Measurements from ENCODE around the gene PHF14.

Gene PHF14

DNA sequence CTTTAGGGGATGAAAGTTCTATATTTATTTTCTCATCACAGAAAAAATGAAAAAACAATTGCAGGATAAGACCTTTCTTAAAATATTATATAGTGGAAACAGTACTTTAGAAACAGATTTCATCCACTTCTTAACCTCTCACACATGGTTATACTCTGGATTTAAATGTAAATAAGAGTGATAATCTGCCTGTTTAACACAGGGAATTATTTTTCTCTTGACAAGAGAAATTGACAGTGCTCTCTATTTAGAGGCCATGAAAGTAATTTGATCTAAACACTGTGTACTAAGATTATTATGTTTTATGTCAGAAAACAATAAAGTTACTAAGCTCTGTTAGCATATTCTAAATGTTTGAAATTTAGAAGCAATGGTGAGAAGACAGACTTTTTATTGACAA lies 88.4 kb downstream of the PHF14 start:
- H2AFZ ChIP-seq (ENCODE audit: low read depth, low read length) = no peak overlapping the region
- H2AK5ac ChIP-seq (ENCODE audit: low read length, severe bottlenecking) = no peak overlapping the region
- H2BK120ac ChIP-seq (ENCODE audit: low read depth, low read length) = no peak overlapping the region
- no peak overlapping the region for H3K27ac ChIP-seq (ENCODE audit: low read length, poor library complexity, severe bottlenecking)
- no peaks in the 10 kb centered on the region for H3K27me3 ChIP-seq (ENCODE audit: control insufficient read depth in 1 of 2, insufficient read depth in 1 of 2, low read length in 2 of 2)
- H2BK5ac ChIP-seq (ENCODE audit: low read depth, low read length, poor library complexity, severe bottlenecking) = no peak overlapping the region
- H2BK12ac ChIP-seq (ENCODE audit: low read length in 2 of 2) = no peak overlapping the region
- peaks cover 0 to 25% of the 10 kb centered on the region in 2 experiments for H3K36me3 ChIP-seq (ENCODE audit: control insufficient read depth in 1 of 2, insufficient read depth in 2 of 2, low read depth in 1 of 2, low read length in 2 of 2)
- no peak overlapping the region for H3K23ac ChIP-seq (ENCODE audit: low read length in 2 of 2)
- H3K4ac ChIP-seq (ENCODE audit: low read depth in 1 of 2, low read length in 2 of 2) = no peak overlapping the region
- no peak for DNase-seq
- no peak overlapping the region for H3K4me3 ChIP-seq (ENCODE audit: insufficient read depth in 1 of 2, low read depth in 1 of 2, low read length in 2 of 2)
- no peak overlapping the region for H2BK15ac ChIP-seq (ENCODE audit: low read depth, poor library complexity, severe bottlenecking)
- H3K14ac ChIP-seq (ENCODE audit: low read length in 2 of 2) = no peak overlapping the region
- no peak overlapping the region for H3K4me2 ChIP-seq (ENCODE audit: low read length, poor library complexity, severe bottlenecking)
- H3K4me1 ChIP-seq (ENCODE audit: control insufficient read depth, insufficient read depth, low read depth, low read length) = no peaks in the 10 kb centered on the region
- no peak overlapping the region for H3K18ac ChIP-seq (ENCODE audit: low read depth in 1 of 2, low read length in 2 of 2)
- H4K91ac ChIP-seq (ENCODE audit: low read length) = no peak overlapping the region
- no peak overlapping the region for H3K9ac ChIP-seq (ENCODE audit: low read length)
- peaks cover 7% of the 10 kb centered on the region for H3K79me1 ChIP-seq (replicated peaks; ENCODE audit: low read length, poor library complexity, severe bottlenecking)
- no peaks in the 10 kb centered on the region for H3K9me3 ChIP-seq (ENCODE audit: control insufficient read depth, low read length)
- no peak overlapping the region for H4K8ac ChIP-seq (ENCODE audit: low read length)

DNA sequence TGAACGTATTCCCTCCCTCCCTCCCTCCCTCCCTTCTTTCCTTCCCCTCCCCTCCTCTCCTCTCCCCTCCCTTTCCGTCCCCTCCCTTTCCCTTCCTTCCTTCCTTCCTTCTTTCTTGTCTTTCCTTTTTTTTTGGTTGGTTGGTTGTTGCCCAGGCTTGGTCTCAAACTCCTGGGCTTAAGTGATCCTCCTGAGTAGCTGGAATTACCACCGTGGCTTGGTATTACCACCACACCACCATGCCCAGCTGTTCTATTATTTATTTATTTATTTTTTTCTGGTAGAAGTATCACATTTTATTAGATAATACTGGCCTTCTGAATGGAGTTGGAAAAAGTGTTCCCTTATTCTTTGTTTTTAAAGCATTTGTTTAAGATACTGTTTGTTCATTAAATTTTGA lies 95.9 kb downstream of the PHF14 start:
- H4K8ac ChIP-seq (ENCODE audit: low read length) = no peak overlapping the region
- no peak overlapping the region for H3K4ac ChIP-seq (ENCODE audit: low read depth in 1 of 2, low read length in 2 of 2)
- no peak overlapping the region for H2BK12ac ChIP-seq (ENCODE audit: low read length in 2 of 2)
- no peak overlapping the region for H2BK120ac ChIP-seq (ENCODE audit: low read depth, low read length)
- no peak overlapping the region for H2AFZ ChIP-seq (ENCODE audit: low read depth, low read length)
- no peak overlapping the region for H3K27ac ChIP-seq (ENCODE audit: low read length, poor library complexity, severe bottlenecking)
- H3K4me3 ChIP-seq (ENCODE audit: insufficient read depth in 1 of 2, low read depth in 1 of 2, low read length in 2 of 2) = no peak overlapping the region
- no peak overlapping the region for H3K14ac ChIP-seq (ENCODE audit: low read length in 2 of 2)
- no peaks in the 10 kb centered on the region for H3K4me1 ChIP-seq (ENCODE audit: control insufficient read depth, insufficient read depth, low read depth, low read length)
- H3K23ac ChIP-seq (ENCODE audit: low read length in 2 of 2) = no peak overlapping the region
- no peak overlapping the region for H3K18ac ChIP-seq (ENCODE audit: low read depth in 1 of 2, low read length in 2 of 2)
- WGBS = no CpG with 5 or more reads among the region's 3 CpGs
- H3K9me3 ChIP-seq (ENCODE audit: control insufficient read depth, low read length) = no peaks in the 10 kb centered on the region
- no peak overlapping the region for H2BK5ac ChIP-seq (ENCODE audit: low read depth, low read length, poor library complexity, severe bottlenecking)
- H3K79me1 ChIP-seq (replicated peaks; ENCODE audit: low read length, poor library complexity, severe bottlenecking) = no peaks in the 10 kb centered on the region
- no peak overlapping the region for H2BK15ac ChIP-seq (ENCODE audit: low read depth, poor library complexity, severe bottlenecking)
- peaks cover 0 to 16% of the 10 kb centered on the region in 2 experiments for H3K36me3 ChIP-seq (ENCODE audit: control insufficient read depth in 1 of 2, insufficient read depth in 2 of 2, low read depth in 1 of 2, low read length in 2 of 2)
- no peak for DNase-seq
- H2AK5ac ChIP-seq (ENCODE audit: low read length, severe bottlenecking) = no peak overlapping the region
- H4K91ac ChIP-seq (ENCODE audit: low read length) = no peak overlapping the region
- H3K4me2 ChIP-seq (ENCODE audit: low read length, poor library complexity, severe bottlenecking) = no peak overlapping the region
- H3K27me3 ChIP-seq (ENCODE audit: control insufficient read depth in 1 of 2, insufficient read depth in 1 of 2, low read length in 2 of 2) = no peaks in the 10 kb centered on the region
- H3K9ac ChIP-seq (ENCODE audit: low read length) = no peak overlapping the region

DNA sequence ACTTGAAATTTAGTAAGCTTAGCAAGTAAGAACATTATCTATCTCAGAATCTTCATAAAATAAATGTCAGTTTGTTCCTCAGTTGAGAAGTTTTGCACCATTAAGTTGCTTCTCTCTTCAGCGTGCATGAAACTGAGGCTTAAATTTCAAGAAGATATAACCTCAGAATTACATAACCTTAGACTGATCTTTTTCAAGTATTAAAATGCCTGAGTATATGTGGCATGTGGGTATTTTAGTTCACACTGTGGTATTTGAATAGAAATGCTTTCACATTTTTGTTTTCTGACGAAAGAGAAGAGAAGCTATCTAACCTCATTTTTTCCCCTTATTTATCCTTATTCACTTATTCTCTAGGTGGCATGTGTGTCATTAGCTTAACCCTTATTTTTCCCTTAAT lies 104.1 kb downstream of the PHF14 start:
- no peak overlapping the region for H4K8ac ChIP-seq (ENCODE audit: low read length)
- no peak overlapping the region for H3K4me3 ChIP-seq (ENCODE audit: insufficient read depth in 1 of 2, low read depth in 1 of 2, low read length in 2 of 2)
- no peaks in the 10 kb centered on the region for H3K79me1 ChIP-seq (replicated peaks; ENCODE audit: low read length, poor library complexity, severe bottlenecking)
- no peaks in the 10 kb centered on the region for H3K27me3 ChIP-seq (ENCODE audit: control insufficient read depth in 1 of 2, insufficient read depth in 1 of 2, low read length in 2 of 2)
- no peak overlapping the region for H3K27ac ChIP-seq (ENCODE audit: low read length, poor library complexity, severe bottlenecking)
- no peak overlapping the region for H3K23ac ChIP-seq (ENCODE audit: low read length in 2 of 2)
- H2BK15ac ChIP-seq (ENCODE audit: low read depth, poor library complexity, severe bottlenecking) = no peak overlapping the region
- H3K18ac ChIP-seq (ENCODE audit: low read depth in 1 of 2, low read length in 2 of 2) = no peak overlapping the region
- H3K14ac ChIP-seq (ENCODE audit: low read length in 2 of 2) = no peak overlapping the region
- no CpG with 5 or more reads among the region's 2 CpGs for WGBS
- no peak for DNase-seq
- H2AK5ac ChIP-seq (ENCODE audit: low read length, severe bottlenecking) = no peak overlapping the region
- H3K4me1 ChIP-seq (ENCODE audit: control insufficient read depth, insufficient read depth, low read depth, low read length) = no peaks in the 10 kb centered on the region
- no peak overlapping the region for H2BK120ac ChIP-seq (ENCODE audit: low read depth, low read length)
- no peak overlapping the region for H2BK5ac ChIP-seq (ENCODE audit: low read depth, low read length, poor library complexity, severe bottlenecking)
- H2BK12ac ChIP-seq (ENCODE audit: low read length in 2 of 2) = no peak overlapping the region
- H2AFZ ChIP-seq (ENCODE audit: low read depth, low read length) = no peak overlapping the region
- no peak overlapping the region for H4K91ac ChIP-seq (ENCODE audit: low read length)
- H3K9ac ChIP-seq (ENCODE audit: low read length) = no peak overlapping the region
- no peak overlapping the region for H3K4me2 ChIP-seq (ENCODE audit: low read length, poor library complexity, severe bottlenecking)
- no peak overlapping the region for H3K4ac ChIP-seq (ENCODE audit: low read depth in 1 of 2, low read length in 2 of 2)
- H3K36me3 ChIP-seq (ENCODE audit: control insufficient read depth in 1 of 2, insufficient read depth in 2 of 2, low read depth in 1 of 2, low read length in 2 of 2) = no peaks in the 10 kb centered on the region
- H3K9me3 ChIP-seq (ENCODE audit: control insufficient read depth, low read length) = no peaks in the 10 kb centered on the region

DNA sequence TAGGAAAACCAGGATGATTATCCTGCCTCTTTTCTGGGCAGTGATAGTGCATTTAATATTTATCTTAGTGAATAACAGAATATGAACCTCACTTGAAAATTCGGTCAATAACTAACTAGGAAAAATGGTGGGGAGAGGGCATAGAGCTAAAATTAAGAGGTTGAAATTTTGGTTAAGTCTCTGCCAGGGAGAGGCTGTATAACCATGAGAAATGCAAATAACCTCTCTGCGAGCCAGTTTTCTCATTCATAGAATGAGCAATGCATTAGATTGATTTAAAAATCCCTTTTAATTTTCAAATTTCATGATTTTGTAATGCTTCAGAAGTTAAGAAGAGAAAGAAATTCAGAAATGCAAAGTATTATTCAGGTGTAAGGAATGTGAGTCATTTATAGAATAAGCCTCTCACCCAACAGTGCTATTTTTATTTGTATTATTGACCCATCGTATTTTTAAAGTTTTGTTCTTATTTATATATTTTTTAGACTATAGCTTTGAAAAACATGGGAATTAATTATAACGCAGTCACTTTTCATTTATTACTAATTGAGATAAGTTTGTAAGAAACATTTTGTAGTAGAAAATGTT lies 104.7 kb downstream of the PHF14 start:
- H3K79me1 ChIP-seq (replicated peaks; ENCODE audit: low read length, poor library complexity, severe bottlenecking) = no peaks in the 10 kb centered on the region

More for the DNA sequence above, 104.7 kb downstream of the PHF14 start:
- Histone ChIP-seq H3K4ac (ENCODE audit: low read depth in 1 of 2, low read length in 2 of 2) (no peak overlapping the region), H2BK15ac (ENCODE audit: low read depth, poor library complexity, severe bottlenecking) (no peak overlapping the region), H3K14ac (ENCODE audit: low read length in 2 of 2) (no peak overlapping the region), H2BK5ac (ENCODE audit: low read depth, low read length, poor library complexity, severe bottlenecking) (no peak overlapping the region), H4K91ac (ENCODE audit: low read length) (no peak overlapping the region), H3K4me1 (ENCODE audit: control insufficient read depth, insufficient read depth, low read depth, low read length) (no peaks in the 10 kb centered on the region), H3K36me3 (ENCODE audit: control insufficient read depth in 1 of 2, insufficient read depth in 2 of 2, low read depth in 1 of 2, low read length in 2 of 2) (no peaks in the 10 kb centered on the region), H2AK5ac (ENCODE audit: low read length, severe bottlenecking) (no peak overlapping the region), H2BK12ac (ENCODE audit: low read length in 2 of 2) (no peak overlapping the region), H2BK120ac (ENCODE audit: low read depth, low read length) (no peak overlapping the region), H3K27ac (ENCODE audit: low read length, poor library complexity, severe bottlenecking) (no peak overlapping the region), H4K8ac (ENCODE audit: low read length) (no peak overlapping the region), H3K9me3 (ENCODE audit: control insufficient read depth, low read length) (no peaks in the 10 kb centered on the region), H3K23ac (ENCODE audit: low read length in 2 of 2) (no peak overlapping the region), H3K9ac (ENCODE audit: low read length) (no peak overlapping the region), H3K4me3 (ENCODE audit: insufficient read depth in 1 of 2, low read depth in 1 of 2, low read length in 2 of 2) (no peak overlapping the region), H3K27me3 (ENCODE audit: control insufficient read depth in 1 of 2, insufficient read depth in 1 of 2, low read length in 2 of 2) (no peaks in the 10 kb centered on the region), H2AFZ (ENCODE audit: low read depth, low read length) (no peak overlapping the region), H3K18ac (ENCODE audit: low read depth in 1 of 2, low read length in 2 of 2) (no peak overlapping the region), H3K4me2 (ENCODE audit: low read length, poor library complexity, severe bottlenecking) (no peak overlapping the region)
- 100% methylated on average over 1 of the region's 4 CpGs for WGBS
- DNase-seq = no peak
